ENCODE measurements around the gene PDZD4.

Gene PDZD4

GRCh38 chrX:153768311-153769157 lies 61.8 kb downstream of the PDZD4 start:
- H3K9me3 ChIP-seq (ENCODE audit: control insufficient read depth, low read length): no peaks in the 10 kb centered on the region
- no peak for TF ChIP-seq CTCF (IDR thresholded peaks at IDR 0.05)
- no peaks in the 10 kb centered on the region for H3K36me3 ChIP-seq (ENCODE audit: control insufficient read depth, insufficient read depth, low read length)
- no peak overlapping the region for H2AFZ ChIP-seq
- H3K9ac ChIP-seq: no peak overlapping the region
- H3K27me3 ChIP-seq (ENCODE audit: control insufficient read depth, insufficient read depth, low read length): no peaks in the 10 kb centered on the region
- H3K27ac ChIP-seq: no peak overlapping the region
- H3K4me2 ChIP-seq (ENCODE audit: low read length): no peak overlapping the region
- H3K4me1 ChIP-seq: no peaks in the 10 kb centered on the region
- H3K79me2 ChIP-seq: no peaks in the 10 kb centered on the region
- H3K4me3 ChIP-seq (ENCODE audit: low read depth, low read length): no peak overlapping the region

GRCh38 chrX:153767674-153768055 lies 62.7 kb downstream of the PDZD4 start:
- H3K4me3 ChIP-seq (ENCODE audit: low read depth, low read length): no peak overlapping the region
- TF ChIP-seq CTCF (IDR thresholded peaks at IDR 0.05): no peak
- H2AFZ ChIP-seq: no peak overlapping the region
- H3K9ac ChIP-seq: no peak overlapping the region
- no peaks in the 10 kb centered on the region for H3K36me3 ChIP-seq (ENCODE audit: control insufficient read depth, insufficient read depth, low read length)
- no peaks in the 10 kb centered on the region for H3K9me3 ChIP-seq (ENCODE audit: control insufficient read depth, low read length)
- no peak overlapping the region for H3K27ac ChIP-seq
- H3K27me3 ChIP-seq (ENCODE audit: control insufficient read depth, insufficient read depth, low read length): no peaks in the 10 kb centered on the region
- H3K4me1 ChIP-seq: no peaks in the 10 kb centered on the region
- H3K79me2 ChIP-seq: no peaks in the 10 kb centered on the region
- no peak overlapping the region for H3K4me2 ChIP-seq (ENCODE audit: low read length)

- H3K36me3 ChIP-seq (ENCODE audit: control insufficient read depth, insufficient read depth, low read length): no peaks in the 10 kb centered on the region
- H3K4me3 ChIP-seq (ENCODE audit: low read depth, low read length): no peak overlapping the region
- TF ChIP-seq CTCF (IDR thresholded peaks at IDR 0.05): no peak
- no peak overlapping the region for H3K27ac ChIP-seq
- no peak overlapping the region for H3K4me2 ChIP-seq (ENCODE audit: low read length)
- no peaks in the 10 kb centered on the region for H3K4me1 ChIP-seq
- no peak overlapping the region for H2AFZ ChIP-seq
- no peaks in the 10 kb centered on the region for H3K9me3 ChIP-seq (ENCODE audit: control insufficient read depth, low read length)
- no peaks in the 10 kb centered on the region for H3K79me2 ChIP-seq
- H3K9ac ChIP-seq: no peak overlapping the region
- no peaks in the 10 kb centered on the region for H3K27me3 ChIP-seq (ENCODE audit: control insufficient read depth, insufficient read depth, low read length)
Measured at GRCh38 chrX:153766871-153767673, 63.3 kb downstream of the PDZD4 start.

GRCh38 chrX:153766098-153766817 lies 64.1 kb downstream of the PDZD4 start:
- Histone ChIP-seq H3K9me3 (ENCODE audit: control insufficient read depth, low read length) (no peaks in the 10 kb centered on the region), H3K27me3 (ENCODE audit: control insufficient read depth, insufficient read depth, low read length) (no peaks in the 10 kb centered on the region), H3K27ac (no peak overlapping the region), H2AFZ (no peak overlapping the region), H3K4me3 (ENCODE audit: low read depth, low read length) (no peak overlapping the region), H3K9ac (no peak overlapping the region), H3K79me2 (no peaks in the 10 kb centered on the region), H3K4me1 (no peaks in the 10 kb centered on the region), H3K36me3 (ENCODE audit: control insufficient read depth, insufficient read depth, low read length) (no peaks in the 10 kb centered on the region), H3K4me2 (ENCODE audit: low read length) (no peak overlapping the region)
- no peak for TF ChIP-seq CTCF (IDR thresholded peaks at IDR 0.05)
